HG03095 (cell line): ENCODE measurements around the gene DYRK1B.

ENCODE experiments used
- ATAC-seq: cut with Tn5 transposase; IDR thresholded peaks from one replicate; pipeline ENCODE4 v1.9.1; 2021; ENCODE audit warnings: moderate library complexity; ENCODE audit not compliant: unreplicated experiment

DYRK1B gene

GRCh38 chr19:39864118-39864517 is 30.2 kb upstream of the DYRK1B start:
- no peak for ATAC-seq

- ATAC-seq: no peak
Measured at GRCh38 chr19:39858541-39858940, 24.6 kb upstream of the DYRK1B start.

- ATAC-seq: no peak
Measured at GRCh38 chr19:39852882-39853281, 18.9 kb upstream of the DYRK1B start.

GRCh38 chr19:39850892-39851291 is 16.9 kb upstream of the DYRK1B start:
- ATAC-seq: no peak

GRCh38 chr19:39848392-39848791 is 14.4 kb upstream of the DYRK1B start:
- ATAC-seq: no peak

GRCh38 chr19:39847525-39847924 is 13.6 kb upstream of the DYRK1B start:
- ATAC-seq: no peak

GRCh38 chr19:39846678-39847486 is 12.9 kb upstream of the DYRK1B start:
- ATAC-seq: no peak

GRCh38 chr19:39845933-39846677 is 12.1 kb upstream of the DYRK1B start, which contains the start of gene FBL:
Gene FBL, minus strand, starts transcription at chr19:39846379. Its CDS starts 79 bp downstream, at chr19:39846300.
- peak; percentile 59 for ATAC-seq

- ATAC-seq: no peak
Measured at GRCh38 chr19:39845584-39845932, 11.6 kb upstream of the DYRK1B start.

- no peak for ATAC-seq
Measured at GRCh38 chr19:39845172-39845571, 11.2 kb upstream of the DYRK1B start.

GRCh38 chr19:39843919-39844793 is 10.2 kb upstream of the DYRK1B start:
- no peak for ATAC-seq

GRCh38 chr19:39842693-39843435 is 8.9 kb upstream of the DYRK1B start:
- ATAC-seq: no peak

GRCh38 chr19:39841041-39841440 is 7.1 kb upstream of the DYRK1B start:
- no peak for ATAC-seq

- no peak for ATAC-seq
Measured at GRCh38 chr19:39840492-39840891, 6.5 kb upstream of the DYRK1B start.

- ATAC-seq: no peak
Measured at GRCh38 chr19:39839678-39840327, 5.8 kb upstream of the DYRK1B start.

- ATAC-seq: no peak
Measured at GRCh38 chr19:39838569-39838968, 4.6 kb upstream of the DYRK1B start.

- no peak for ATAC-seq
Measured at GRCh38 chr19:39837978-39838377, 4.0 kb upstream of the DYRK1B start.

GRCh38 chr19:39834287-39834841 is 402 bp upstream of the DYRK1B start:
- no peak for ATAC-seq

GRCh38 chr19:39833160-39833463 is 850 bp downstream of the DYRK1B start:
- ATAC-seq: no peak
